Spleen (tissue), 11 donors: Measurements from ENCODE around the gene CAMTA1. TPM values are rescaled to one million over a fixed set of nuclear protein-coding genes. Genes with fewer than 3 reads are reported as not detected.
A peak's percentile ranks its signal among the peaks of the same experiment; 100 is the strongest.

Source experiments
- DNase-seq: peaks from one replicate; pipeline ENCODE4 v3.0.0-alpha.2; 2020
- H3K27ac ChIP-seq, 8 donors: fragments of 200-600 bp; sonication (generic) in 7 of 8; 1 replicate in 4 of 8; 2 replicates in 4 of 8; pipeline versions ENCODE4 v1.5.0 to v1.8.0; 2016 to 2021; ENCODE audit warnings: inconsistent platforms in 4 of 8, mild to moderate bottlenecking in 4 of 8, moderate library complexity in 1 of 8
- H3K27me3 ChIP-seq, 7 donors: fragments of 200-600 bp; sonication (generic) in 6 of 7; replicated peaks in 1 of 7; 1 replicate in 4 of 7; 2 replicates in 3 of 7; pipeline versions ENCODE4 v1.5.0 to v1.8.0; 2016 to 2021; ENCODE audit warnings: inconsistent platforms in 3 of 7, mild to moderate bottlenecking in 1 of 7
- H3K36me3 ChIP-seq, 6 donors: fragments of 200-600 bp; sonication (generic) in 5 of 6; 1 replicate in 4 of 6; 2 replicates in 2 of 6; pipeline versions ENCODE4 v1.5.0 to v1.8.0; 2016 to 2021; ENCODE audit warnings: inconsistent platforms in 2 of 6
- H3K4me1 ChIP-seq, 6 donors: fragments of 200-600 bp; sonication (generic) in 5 of 6; 1 replicate in 3 of 6; 2 replicates in 3 of 6; pipeline versions ENCODE4 v1.5.0 to v1.8.0; 2016 to 2021; ENCODE audit warnings: inconsistent platforms in 3 of 6
- H3K4me3 ChIP-seq, 8 donors: fragments of 200-600 bp; sonication (generic) in 7 of 8; 1 replicate in 4 of 8; 2 replicates in 4 of 8; pipeline versions ENCODE4 v1.5.0 to v1.8.0; 2016 to 2021; ENCODE audit warnings: inconsistent platforms in 4 of 8, mild to moderate bottlenecking in 4 of 8, moderate library complexity in 2 of 8
- H3K9me3 ChIP-seq, 8 donors: fragments of 200-600 bp; sonication (generic) in 7 of 8; 1 replicate in 4 of 8; 2 replicates in 4 of 8; pipeline versions ENCODE4 v1.5.0 to v1.8.0; 2016 to 2021; ENCODE audit warnings: inconsistent platforms in 4 of 8
- CTCF ChIP-seq, 11 experiments: fragments of 200-600 bp in 7 of 11; fragments of 450-650 bp in 4 of 11; sonication (generic) in 4 of 11; IDR thresholded peaks in 8 of 11; conservative IDR thresholded peaks in 3 of 11; 1 replicate in 7 of 11; 2 replicates in 4 of 11; pipeline versions ENCODE4 v1.4.0 to v1.8.0; 2016 to 2021; ENCODE audit warnings: antibody characterized with exemption in 11 of 11, inconsistent platforms in 4 of 11, mild to moderate bottlenecking in 1 of 11
- POLR2A ChIP-seq, 3 donors: fragments of 450-650 bp; IDR thresholded peaks; one replicate each; pipeline ENCODE4 v1.5.1; 2017; ENCODE audit warnings: antibody characterized with exemption in 3 of 3, mild to moderate bottlenecking in 1 of 3
- POLR2AphosphoS5 ChIP-seq, 3 donors: sonication (generic); formaldehyde crosslinking; IDR thresholded peaks; one replicate each; pipeline ENCODE4 v1.5.1; 2017; ENCODE audit warnings: antibody characterized with exemption in 3 of 3
- WGBS, 5 donors: extraction: QIAGEN DNeasy Blood & Tissue Kit in 3 of 5; methylation state at CpG; one replicate each; pipeline versions ENCODE4 v1.1.5 to v1.1.7; 2013 to 2018; 5-methylcytosine and 5-hydroxymethylcytosine counted together
- intact Hi-C: fragments of 100-400 bp; cut with DNase I; formaldehyde crosslinking; loops from one replicate; pipeline ENCODE4 v1.15.0; 2023; ENCODE audit warnings: low total_unique reads
- polyA plus RNA-seq, 3 donors: library from polyadenylated mRNA; stranded (reverse); fragments of 200-250 nt; gene quantifications; one replicate each; pipeline ENCODE4 v1.2.1, GENCODE V29; 2013
- total RNA-seq, 7 donors: library from RNA; depleted of rRNA in 3 of 7; stranded (reverse); fragments of >200 nt in 3 of 7; fragmentation: NEBNext Ultra II Directional in 4 of 7; extraction: Animal tissue kit (Norgen Biotek cat#: 25700) in 4 of 7; gene quantifications; one replicate each; pipeline versions ENCODE4 v1.1.0 to v1.2.1, GENCODE V29; 2016 to 2021
- donor health status: healthy with polysubstance abuse.
- donor health status: DM: no; HTN: no; CAD: no; lungs with moderate emphysema.
- donor health status: DM: no; HTN: no; CAD: no.
- donor health status: Bipolar disorder and iron deficiency.
- donor health status: healthy.
- donor health status: DM: no; HTN: no; CAD: no.
- donor health status: DM: yes; HTN: yes; CAD: no.

The CAMTA1 gene
- total and polyA plus RNA-seq, 10 donors: 53.0 to 106 (median 77.3) TPM

- Histone ChIP-seq H3K27ac (no peak overlapping the region), H3K27me3 (peaks cover 0 to 10% (median 0%) of the 10 kb centered on the region in 7 donors), H3K4me1 (no peaks in the 10 kb centered on the region), H3K36me3 (no peaks in the 10 kb centered on the region), H3K4me3 (no peak overlapping the region), H3K9me3 (no peaks in the 10 kb centered on the region)
- no peak for DNase-seq
- intact Hi-C loops: no loop called here
- 43 to 65% (median 52%) methylated on average over 5 of the region's 5 CpGs for WGBS, 5 donors
- TF ChIP-seq POLR2A (IDR thresholded peaks at IDR 0.05): no peak
- no peak for TF ChIP-seq POLR2AphosphoS5 (IDR thresholded peaks at IDR 0.05)
- no peak for TF ChIP-seq CTCF (IDR thresholded peaks at IDR 0.05 in 8 of 11, conservative IDR thresholded peaks at IDR 0.05 in 3 of 11)
Observed at GRCh38 chr1:7570311-7570710, 785.1 kb downstream of the CAMTA1 start.

- Histone ChIP-seq H3K27ac (no peak overlapping the region), H3K27me3 (peaks cover 0 to 10% (median 0%) of the 10 kb centered on the region in 7 donors), H3K36me3 (no peaks in the 10 kb centered on the region), H3K4me3 (no peak overlapping the region), H3K4me1 (no peaks in the 10 kb centered on the region), H3K9me3 (no peaks in the 10 kb centered on the region)
- DNase-seq: no peak
- TF ChIP-seq POLR2A (IDR thresholded peaks at IDR 0.05) (no peak), CTCF (IDR thresholded peaks at IDR 0.05 in 8 of 11, conservative IDR thresholded peaks at IDR 0.05 in 3 of 11) (no peak), POLR2AphosphoS5 (IDR thresholded peaks at IDR 0.05) (no peak)
- intact Hi-C loops: no loop called here
- WGBS, 5 donors: 34 to 56% (median 50%) methylated on average over 5 of the region's 5 CpGs
Observed at GRCh38 chr1:7572654-7573152, 787.4 kb downstream of the CAMTA1 start.

GRCh38 chr1:7573481-7573880, 788.2 kb downstream of the CAMTA1 start:
- peak; percentile 40 for DNase-seq
- intact Hi-C loops: no loop called here
- Histone ChIP-seq H3K4me3 (no peak overlapping the region), H3K36me3 (no peaks in the 10 kb centered on the region), H3K27me3 (peaks cover 0 to 10% (median 0%) of the 10 kb centered on the region in 7 donors), H3K27ac (no peak overlapping the region), H3K4me1 (no peaks in the 10 kb centered on the region), H3K9me3 (no peaks in the 10 kb centered on the region)
- TF ChIP-seq POLR2AphosphoS5 (IDR thresholded peaks at IDR 0.05) (no peak), POLR2A (IDR thresholded peaks at IDR 0.05) (no peak), CTCF (IDR thresholded peaks at IDR 0.05 in 8 of 11, conservative IDR thresholded peaks at IDR 0.05 in 3 of 11) (no peak)
- WGBS, 5 donors: 83 to 89% (median 86%) methylated on average over 12 of the region's 12 CpGs

GRCh38 chr1:7574121-7575040, 789.1 kb downstream of the CAMTA1 start:
- WGBS, 5 donors: 76 to 93% (median 78%) methylated on average over 21 to 26 of the region's 26 CpGs
- H3K27me3 ChIP-seq: peaks cover 0 to 10% (median 0%) of the 10 kb centered on the region in 7 donors
- no peaks in the 10 kb centered on the region for H3K9me3 ChIP-seq
- no peak for TF ChIP-seq CTCF (IDR thresholded peaks at IDR 0.05 in 8 of 11, conservative IDR thresholded peaks at IDR 0.05 in 3 of 11)
- TF ChIP-seq POLR2AphosphoS5 (IDR thresholded peaks at IDR 0.05): no peak
- TF ChIP-seq POLR2A (IDR thresholded peaks at IDR 0.05): no peak
- DNase-seq: peak; percentile 64
- no peaks in the 10 kb centered on the region for H3K4me1 ChIP-seq
- no peak overlapping the region for H3K4me3 ChIP-seq
- intact Hi-C loops: no loop called here
- H3K27ac ChIP-seq: no peak overlapping the region
- H3K36me3 ChIP-seq: no peaks in the 10 kb centered on the region
